GM19397 (cell line): Measurements from ENCODE around the gene FAM72B.
"Not testable (repeated sequence)": the region's sequence is repeated elsewhere in the genome, so short reads cannot be mapped to it uniquely, and the experiment has no call there.

Experiments
- ATAC-seq: cut with Tn5 transposase; IDR thresholded peaks from one replicate; pipeline ENCODE4 v1.9.1; 2021; ENCODE audit warnings: mild to moderate bottlenecking, moderate library complexity; ENCODE audit not compliant: unreplicated experiment

FAM72B gene

GRCh38 chr1:121155671-121156358 is 28.3 kb downstream of the FAM72B start:
- not testable (repeated sequence) for ATAC-seq

- not testable (repeated sequence) for ATAC-seq
These were observed 29.3 kb downstream of the FAM72B start for GRCh38 chr1:121154811-121155210.

- not testable (repeated sequence) for ATAC-seq
These were observed 31.4 kb downstream of the FAM72B start for GRCh38 chr1:121152788-121153187.

GRCh38 chr1:121151294-121151693 is 32.8 kb downstream of the FAM72B start:
- ATAC-seq, result not testable (repeated sequence)

- ATAC-seq, result not testable (repeated sequence)
These were observed 35.5 kb downstream of the FAM72B start for GRCh38 chr1:121148489-121149190.

GRCh38 chr1:121140393-121140792 is 43.7 kb downstream of the FAM72B start:
- ATAC-seq, result not testable (repeated sequence)

GRCh38 chr1:121131494-121131893 is 52.6 kb downstream of the FAM72B start:
- not testable (repeated sequence) for ATAC-seq

- ATAC-seq, result not testable (repeated sequence)
These were observed 65.7 kb downstream of the FAM72B start for GRCh38 chr1:121118480-121118824.
